ENCODE data around the gene DMTF1.
"Not testable (repeated sequence)": the region's sequence is repeated elsewhere in the genome, so short reads cannot be mapped to it uniquely, and the experiment has no call there.

Gene DMTF1

DNA sequence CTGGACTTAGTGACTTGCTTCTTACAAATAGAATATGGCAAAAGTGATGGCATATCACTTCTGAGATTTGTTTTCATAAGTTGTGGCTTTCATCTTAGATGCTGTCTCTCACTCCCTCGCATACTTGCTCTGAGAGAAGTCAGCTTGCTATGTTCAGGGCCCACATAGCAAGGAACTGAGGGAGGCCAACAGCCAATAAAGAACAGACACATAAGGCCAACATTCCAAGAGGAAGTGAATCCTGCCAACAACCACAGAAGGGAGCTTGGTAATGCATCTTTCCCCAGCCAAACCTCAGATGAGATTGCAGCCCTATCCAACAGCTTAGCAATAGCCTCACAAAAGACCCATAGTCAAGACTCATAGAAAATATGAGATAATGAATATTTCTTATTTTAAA lies 39.2 kb upstream of the DMTF1 start:
- DNase-seq (ENCODE audit: low spot score) = no peak
- no peak overlapping the region for H3K27ac ChIP-seq
- no peak overlapping the region for H3K4me3 ChIP-seq
- TF ChIP-seq, protein P1, sequence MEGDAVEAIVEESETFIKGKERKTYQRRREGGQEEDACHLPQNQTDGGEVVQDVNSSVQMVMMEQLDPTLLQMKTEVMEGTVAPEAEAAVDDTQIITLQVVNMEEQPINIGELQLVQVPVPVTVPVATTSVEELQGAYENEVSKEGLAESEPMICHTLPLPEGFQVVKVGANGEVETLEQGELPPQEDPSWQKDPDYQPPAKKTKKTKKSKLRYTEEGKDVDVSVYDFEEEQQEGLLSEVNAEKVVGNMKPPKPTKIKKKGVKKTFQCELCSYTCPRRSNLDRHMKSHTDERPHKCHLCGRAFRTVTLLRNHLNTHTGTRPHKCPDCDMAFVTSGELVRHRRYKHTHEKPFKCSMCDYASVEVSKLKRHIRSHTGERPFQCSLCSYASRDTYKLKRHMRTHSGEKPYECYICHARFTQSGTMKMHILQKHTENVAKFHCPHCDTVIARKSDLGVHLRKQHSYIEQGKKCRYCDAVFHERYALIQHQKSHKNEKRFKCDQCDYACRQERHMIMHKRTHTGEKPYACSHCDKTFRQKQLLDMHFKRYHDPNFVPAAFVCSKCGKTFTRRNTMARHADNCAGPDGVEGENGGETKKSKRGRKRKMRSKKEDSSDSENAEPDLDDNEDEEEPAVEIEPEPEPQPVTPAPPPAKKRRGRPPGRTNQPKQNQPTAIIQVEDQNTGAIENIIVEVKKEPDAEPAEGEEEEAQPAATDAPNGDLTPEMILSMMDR (IDR thresholded peaks at IDR 0.05) = no peak

DNA sequence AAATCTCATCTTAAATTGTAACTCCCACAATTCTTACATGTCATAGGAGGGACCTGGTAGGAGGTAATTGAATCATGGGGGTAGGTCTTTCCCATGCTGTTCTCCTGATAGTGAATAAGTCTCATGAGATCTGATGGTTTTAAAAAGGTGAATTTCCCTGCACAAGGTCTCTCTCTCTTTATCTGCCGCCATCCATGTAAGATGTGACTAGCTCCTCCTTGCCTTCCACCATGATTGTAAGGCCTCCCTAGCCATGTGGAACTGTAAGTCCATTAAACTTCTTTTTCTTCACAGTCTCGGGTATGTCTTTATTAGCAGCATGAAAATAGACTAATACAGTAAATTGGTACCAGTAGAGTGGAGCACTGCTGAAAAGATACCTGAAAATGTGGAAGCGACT lies 38.3 kb upstream of the DMTF1 start:
- not testable (repeated sequence) for DNase-seq (ENCODE audit: low spot score); H3K27ac ChIP-seq; H3K4me3 ChIP-seq

DNA sequence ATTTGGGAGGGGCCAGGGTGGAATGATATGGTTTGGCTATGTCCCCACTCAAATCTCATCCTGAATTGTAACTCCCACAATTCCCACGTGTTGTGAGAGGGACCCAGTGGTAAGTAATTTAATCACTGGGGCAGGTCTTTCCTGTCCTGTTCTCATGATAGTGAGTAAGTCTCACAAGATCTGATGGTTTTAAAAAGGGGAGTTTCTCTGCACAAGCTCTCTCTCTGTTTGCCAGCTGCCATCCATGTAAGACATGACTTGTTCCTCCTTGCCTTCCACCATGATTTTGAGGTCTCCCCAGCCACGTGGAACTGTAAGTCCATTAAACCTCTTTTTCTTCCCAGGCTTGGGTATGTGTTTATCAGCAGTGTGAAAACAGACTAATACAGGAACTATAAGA lies 36.5 kb upstream of the DMTF1 start:
- H3K27ac ChIP-seq; DNase-seq (ENCODE audit: low spot score); H3K4me3 ChIP-seq: not testable (repeated sequence)

DNA sequence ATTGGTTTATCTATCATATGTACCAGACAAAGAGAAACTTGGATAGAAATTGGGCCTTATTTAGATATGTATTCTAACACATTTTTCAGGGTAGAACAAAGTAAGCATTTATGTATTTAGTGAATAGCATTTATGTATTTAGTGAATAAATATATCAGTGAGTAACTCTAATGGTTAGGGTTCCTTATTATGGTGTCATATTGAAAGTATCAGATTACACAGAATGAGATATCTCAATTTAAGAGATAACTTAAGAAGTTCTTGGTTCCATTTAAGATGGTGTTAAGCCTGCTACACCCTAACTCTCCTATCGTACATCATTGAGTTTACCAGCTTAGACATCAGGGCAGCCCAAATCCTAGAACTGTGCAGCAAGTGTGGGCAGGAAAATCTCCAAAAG lies 35.9 kb upstream of the DMTF1 start:
- H3K27ac ChIP-seq = no peak overlapping the region
- no peak overlapping the region for H3K4me3 ChIP-seq
- TF ChIP-seq, protein P1 (IDR thresholded peaks at IDR 0.05) = no peak
- no peak for DNase-seq (ENCODE audit: low spot score)

DNA sequence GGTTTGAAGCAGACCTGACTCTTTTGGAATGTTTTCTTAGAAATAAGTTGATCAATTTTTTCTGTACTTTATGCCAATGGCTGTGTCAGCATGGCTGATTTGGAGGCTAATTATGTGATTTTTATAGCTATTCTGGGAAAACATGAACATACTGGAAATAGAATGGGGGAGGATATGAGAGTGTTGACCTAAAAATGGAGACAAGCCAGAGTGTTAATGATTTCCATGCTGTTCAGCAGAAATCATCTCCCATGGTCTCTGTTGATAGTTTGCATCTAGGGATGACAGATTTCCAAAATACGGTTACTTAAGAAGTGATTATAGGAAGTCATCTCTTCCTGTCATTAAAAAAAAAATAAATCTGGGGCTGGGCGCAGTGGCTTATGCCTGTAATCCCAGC lies 32.7 kb upstream of the DMTF1 start:
- TF ChIP-seq, protein P1 (IDR thresholded peaks at IDR 0.05) = no peak
- Histone ChIP-seq H3K4me3 (no peak overlapping the region), H3K27ac (no peak overlapping the region)
- no peak for DNase-seq (ENCODE audit: low spot score)

DNA sequence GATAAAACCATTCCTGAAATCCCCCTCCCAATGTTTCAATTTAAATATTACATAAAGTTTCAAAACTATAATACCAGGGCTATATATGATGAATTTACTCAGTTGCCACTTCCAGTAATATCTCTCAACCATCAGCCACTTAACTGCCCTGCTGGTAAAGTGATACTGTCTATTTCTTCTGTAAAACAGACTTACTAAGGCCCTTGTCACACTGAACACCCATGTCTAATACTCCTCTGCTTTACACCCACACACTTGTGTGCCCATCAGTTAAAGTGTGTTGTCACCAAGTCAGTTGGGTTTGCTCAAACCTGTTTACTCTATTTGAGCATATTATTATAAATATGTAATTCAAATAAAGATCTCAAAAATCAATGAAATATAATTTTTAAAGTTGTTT lies 29.1 kb upstream of the DMTF1 start:
- H3K4me3 ChIP-seq = no peak overlapping the region
- DNase-seq (ENCODE audit: low spot score) = no peak
- TF ChIP-seq, protein P1 (IDR thresholded peaks at IDR 0.05) = no peak
- no peak overlapping the region for H3K27ac ChIP-seq

DNA sequence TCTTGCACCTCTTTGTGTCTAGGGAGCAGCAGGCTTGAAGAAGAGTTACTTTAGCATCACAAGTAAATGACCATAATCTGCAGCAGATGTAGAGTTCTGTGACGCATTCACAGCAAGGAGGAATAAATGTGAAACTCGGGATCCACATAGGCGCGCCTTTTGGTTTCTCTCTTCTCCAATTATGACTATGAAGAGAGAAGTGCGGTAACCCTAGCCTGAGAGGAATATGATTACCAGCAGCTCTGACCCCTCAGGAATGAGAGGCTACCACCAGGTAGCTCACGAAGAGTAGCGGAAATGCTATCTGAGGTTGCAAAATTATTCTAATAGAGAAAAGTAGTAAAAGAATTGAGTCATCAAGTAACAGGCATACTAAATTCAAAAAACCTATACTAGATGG lies 25.2 kb upstream of the DMTF1 start:
- TF ChIP-seq, protein P1 (IDR thresholded peaks at IDR 0.05) = no peak
- Histone ChIP-seq H3K4me3 (no peak overlapping the region), H3K27ac (no peak overlapping the region)
- no peak for DNase-seq (ENCODE audit: low spot score)

DNA sequence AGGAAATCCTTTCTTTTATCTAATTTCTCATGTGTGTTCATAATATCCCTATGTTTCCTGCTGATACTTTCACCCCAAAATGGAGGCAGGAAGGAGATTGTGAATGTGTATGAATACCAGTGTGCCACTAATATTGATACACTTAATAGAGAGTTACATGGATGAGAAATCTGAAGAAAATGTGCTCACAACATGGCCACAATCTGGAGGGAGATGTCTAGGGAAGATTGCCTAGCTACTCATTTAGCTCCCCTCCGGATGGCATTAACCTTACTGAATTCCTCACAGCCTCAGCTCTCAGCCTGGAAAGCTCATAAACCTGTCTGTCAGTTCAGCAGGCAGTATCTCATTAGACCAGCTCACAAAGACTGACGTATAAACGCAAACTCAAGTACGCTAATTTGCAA lies 23.4 kb upstream of the DMTF1 start:
- DNase-seq (ENCODE audit: low spot score) = no peak
- TF ChIP-seq, protein P1 (IDR thresholded peaks at IDR 0.05) = no peak

More for the DNA sequence above, 23.4 kb upstream of the DMTF1 start:
- H3K27ac ChIP-seq = no peak overlapping the region
- no peak overlapping the region for H3K4me3 ChIP-seq

Data from coronary artery (tissue), 2 donors.